NCI-H146 treated with DMSO at 0.1 percent for 48 hours (cell line): ENCODE data around the gene NRN1L.

Source experiments
- DNase-seq: peaks from one replicate; lab custom pipeline; 2025; ENCODE audit not compliant: unreplicated experiment; lab: John Stamatoyannopoulos, UW

The NRN1L gene

DNA sequence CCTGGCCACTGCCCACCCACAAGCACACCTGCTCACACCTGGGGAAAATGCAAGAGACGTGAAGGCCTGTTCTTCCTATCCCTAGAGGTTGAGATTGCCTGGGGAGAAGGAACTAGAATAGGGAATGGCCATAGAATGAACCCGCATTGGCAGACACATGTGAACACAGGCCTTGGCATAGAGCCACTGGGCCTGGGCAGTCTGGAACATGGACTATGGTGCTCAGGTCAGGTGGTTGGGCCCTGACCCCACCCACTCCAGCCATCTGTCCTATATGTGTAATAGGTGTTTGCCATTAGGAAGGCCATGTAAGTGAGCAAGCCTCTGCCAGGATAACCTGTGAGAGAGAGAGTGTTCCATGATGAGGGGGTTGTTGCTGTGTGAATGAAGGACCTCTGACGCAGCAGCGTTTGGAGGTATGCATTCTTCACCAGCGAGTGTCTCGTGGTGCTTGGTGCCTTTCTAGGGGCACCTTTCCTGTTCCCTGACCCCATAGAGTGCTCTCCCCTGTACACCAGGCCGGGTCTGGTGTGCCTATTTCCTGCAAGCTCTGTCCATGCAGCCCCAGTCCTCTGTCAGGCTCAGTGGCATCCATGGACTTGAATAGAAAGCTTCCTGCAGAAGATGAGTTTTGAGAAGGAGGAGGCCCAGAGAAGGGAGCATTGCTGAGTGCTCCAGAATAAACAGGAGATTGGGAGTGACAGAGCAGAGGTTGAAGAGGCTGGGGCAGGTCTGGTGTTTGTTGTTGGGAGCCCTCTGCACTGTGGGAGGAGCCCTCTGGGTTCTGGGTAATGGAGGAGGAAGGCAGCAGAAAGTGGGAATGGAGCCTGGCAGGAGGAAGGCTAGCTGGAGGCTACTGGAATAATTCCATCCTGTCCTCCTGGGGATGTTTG is 31.4 kb downstream of the NRN1L start:
- DNase-seq, result no peak

DNA sequence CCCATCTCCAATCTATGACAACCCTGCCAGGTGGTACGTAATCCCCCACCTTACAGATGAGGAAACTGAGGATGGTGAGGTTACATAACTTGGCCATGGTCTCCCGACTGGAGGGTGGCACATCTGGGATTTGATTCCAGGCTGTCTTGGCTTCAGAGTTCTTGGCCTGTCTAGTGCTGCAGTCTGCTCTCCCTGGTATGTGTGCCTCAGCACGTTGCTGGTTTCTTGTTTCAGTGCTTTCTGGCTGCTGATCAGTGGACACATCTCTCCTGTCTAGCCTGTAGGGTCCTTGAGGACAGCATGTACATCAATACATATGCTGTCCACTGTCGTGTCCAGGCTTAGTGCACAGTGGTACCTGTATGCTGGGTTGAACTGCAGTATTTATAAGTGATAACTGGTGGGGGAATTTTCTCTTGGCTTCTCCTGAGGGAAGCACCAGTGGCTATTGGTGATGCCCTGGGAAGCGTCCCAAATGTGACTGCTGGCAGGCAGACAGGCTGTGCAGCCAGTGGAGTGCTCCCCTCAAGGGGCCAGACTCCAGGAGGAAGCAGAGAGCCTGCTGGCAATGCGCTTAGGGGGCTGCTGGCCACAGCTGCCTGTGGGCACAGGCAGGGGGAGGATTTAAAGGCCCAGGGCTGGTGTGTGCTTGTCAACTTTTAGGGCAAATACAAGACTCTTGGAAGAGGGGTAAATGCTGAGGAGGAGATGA is 32.6 kb downstream of the NRN1L start:
- no peak for DNase-seq

DNA sequence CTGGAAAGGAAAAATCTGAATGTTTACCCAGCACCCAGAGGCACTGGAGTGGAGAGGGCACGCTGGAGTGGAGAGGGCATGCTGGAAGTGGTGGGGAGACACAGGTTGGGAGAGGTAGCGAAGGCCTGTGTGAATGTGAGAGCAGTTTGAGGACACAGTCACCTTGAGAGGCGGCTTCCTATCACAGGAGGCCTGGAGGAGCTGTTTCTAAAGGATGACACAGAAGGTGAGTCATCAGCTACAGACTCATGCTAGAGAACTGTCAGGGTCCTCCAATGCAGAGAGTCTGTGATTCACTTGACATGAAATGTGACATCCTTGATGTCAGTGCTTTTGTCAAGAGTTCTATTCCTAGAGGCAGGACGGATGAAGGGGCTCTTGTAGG is 33.2 kb downstream of the NRN1L start:
- no peak for DNase-seq

DNA sequence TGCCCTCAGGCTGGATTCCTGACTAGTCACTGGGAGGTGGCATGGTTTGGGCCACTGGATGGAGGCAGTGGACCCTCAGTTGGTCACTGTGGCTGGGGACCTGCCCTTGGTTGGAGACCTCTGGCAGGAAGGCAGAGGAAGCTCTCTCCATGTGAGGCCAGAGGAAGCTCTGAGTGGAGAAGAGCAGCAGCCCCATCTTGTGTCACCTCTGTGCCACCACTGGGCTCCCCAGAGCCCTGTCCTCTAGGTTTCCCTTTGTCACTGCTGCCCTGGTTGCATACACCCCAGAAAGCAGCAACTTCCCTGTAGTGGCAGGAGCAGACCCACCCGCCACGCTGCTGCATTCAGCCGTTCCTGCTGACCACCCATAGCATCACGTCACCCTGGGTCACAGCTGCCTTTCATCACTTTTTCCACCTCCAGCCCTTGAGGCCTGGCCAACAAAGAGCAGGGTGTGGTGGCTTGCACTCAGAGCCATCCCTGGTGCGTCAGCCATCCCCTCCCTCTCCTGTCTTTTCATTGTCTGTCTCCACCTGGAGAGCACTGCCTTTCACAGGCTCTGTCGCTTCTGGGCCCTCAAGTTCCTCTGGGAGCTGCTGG is 35.0 kb downstream of the NRN1L start:
- no peak for DNase-seq

DNA sequence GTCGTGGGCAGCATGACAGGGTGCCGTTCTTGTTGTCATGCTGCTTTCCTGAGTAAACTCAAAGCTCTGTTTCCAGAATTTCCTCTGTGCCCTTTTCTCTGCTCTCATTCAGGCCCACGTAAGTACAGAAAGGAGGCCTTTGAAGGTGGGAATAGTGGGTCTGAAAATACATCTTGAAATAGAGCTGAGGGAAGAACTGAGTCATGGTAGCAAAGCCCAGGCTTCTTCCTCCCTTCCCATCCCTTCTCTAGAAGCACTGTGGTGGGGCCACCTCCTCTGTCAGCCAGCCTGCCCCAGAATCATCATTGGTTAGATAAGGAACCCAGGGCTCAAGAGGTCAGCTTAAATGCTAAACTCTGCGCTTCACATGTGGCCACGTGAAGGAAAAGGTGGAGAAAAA is 37.5 kb downstream of the NRN1L start:
- DNase-seq, result no peak

DNA sequence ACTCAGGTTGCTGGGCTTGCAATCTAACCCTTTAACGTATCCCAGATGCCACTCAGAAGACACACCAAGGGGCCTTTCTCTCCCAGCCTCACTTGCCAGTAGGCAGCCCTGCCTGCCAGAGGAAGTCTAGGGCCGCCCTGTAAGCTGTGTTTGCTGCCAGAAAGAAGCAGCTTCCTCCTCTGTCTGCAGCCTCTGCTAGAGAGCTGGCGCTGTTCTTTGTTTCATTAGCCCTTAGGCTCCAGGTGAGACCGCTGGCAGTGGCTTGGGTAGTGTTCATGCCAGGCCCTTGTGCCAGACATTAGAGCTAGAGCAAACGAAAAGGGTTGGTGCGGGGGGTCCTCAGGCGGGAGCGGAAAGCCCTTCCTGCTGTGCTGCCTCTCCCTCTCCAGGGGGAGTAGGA is 38.1 kb downstream of the NRN1L start:
- no peak for DNase-seq

DNA sequence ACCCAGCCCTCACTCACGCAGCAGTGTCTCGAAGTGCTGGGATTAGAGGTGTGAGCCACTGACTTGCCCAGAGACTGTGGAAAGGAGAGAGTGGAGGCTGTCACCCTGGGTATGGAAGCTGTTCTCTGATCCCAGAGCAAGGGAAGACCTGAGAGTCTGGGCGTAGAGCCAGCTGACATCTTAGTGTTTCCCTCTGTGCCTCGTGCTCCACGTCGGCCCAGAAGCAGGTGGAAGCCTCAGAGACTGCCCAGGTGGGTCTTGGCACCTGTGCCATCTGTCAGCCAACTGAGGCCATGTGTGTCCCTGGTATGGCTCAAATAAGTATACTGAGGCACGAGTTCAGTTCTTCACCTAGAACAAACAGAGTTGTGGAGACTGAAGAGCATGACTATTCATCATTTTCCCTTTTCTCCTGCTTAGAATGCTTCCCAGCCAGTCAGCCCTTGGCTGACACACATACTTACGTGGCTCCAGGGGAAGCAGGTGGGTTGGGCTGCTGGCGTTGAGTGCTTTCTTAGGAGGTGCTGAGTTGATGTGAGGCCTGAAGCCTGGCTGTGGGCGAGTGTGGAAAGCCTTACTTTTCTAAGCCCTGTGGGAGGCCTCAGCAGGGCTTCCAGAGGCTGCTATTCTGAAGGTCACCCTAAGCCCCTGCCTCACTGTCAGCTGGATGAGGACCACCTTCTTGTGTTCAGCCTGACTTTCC is 38.9 kb downstream of the NRN1L start:
- DNase-seq, result no peak

DNA sequence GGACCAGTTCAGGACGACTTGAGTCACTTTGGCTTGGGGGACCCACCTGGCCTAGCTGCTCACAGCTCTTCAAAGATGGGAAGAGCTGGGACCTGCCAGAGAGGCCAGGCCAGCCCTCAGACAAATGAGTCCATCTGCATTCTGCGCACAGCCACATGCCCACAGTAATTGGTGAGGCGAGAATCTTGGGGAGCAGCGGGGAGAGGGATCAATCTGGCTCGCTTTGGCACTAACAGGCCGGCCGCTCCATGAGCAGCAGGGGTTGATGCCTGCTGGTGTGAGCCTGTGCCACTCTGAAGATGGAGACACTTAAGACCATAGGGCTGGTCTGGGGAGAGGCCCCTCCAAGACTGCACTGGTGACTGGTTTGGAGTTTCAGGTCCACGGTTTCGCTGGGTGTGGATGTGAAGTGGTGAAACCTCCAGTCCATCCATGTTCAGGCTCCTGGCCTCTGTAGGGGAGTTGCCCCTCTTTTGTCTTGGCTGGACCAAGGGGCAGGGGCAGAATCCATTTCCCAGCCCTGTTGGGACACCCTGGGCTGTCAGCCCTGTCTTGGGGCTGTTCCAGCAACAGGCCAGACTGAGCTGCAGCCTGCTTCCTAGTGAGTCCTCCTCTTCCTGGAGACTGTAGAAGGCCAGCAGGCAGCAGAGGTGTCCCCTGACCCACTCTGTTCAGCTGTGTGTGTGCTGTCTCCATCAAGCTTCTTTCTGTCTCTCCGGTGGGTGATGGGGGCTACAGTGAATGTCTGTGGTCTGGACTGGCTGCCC is 39.6 kb downstream of the NRN1L start:
- no peak for DNase-seq

DNA sequence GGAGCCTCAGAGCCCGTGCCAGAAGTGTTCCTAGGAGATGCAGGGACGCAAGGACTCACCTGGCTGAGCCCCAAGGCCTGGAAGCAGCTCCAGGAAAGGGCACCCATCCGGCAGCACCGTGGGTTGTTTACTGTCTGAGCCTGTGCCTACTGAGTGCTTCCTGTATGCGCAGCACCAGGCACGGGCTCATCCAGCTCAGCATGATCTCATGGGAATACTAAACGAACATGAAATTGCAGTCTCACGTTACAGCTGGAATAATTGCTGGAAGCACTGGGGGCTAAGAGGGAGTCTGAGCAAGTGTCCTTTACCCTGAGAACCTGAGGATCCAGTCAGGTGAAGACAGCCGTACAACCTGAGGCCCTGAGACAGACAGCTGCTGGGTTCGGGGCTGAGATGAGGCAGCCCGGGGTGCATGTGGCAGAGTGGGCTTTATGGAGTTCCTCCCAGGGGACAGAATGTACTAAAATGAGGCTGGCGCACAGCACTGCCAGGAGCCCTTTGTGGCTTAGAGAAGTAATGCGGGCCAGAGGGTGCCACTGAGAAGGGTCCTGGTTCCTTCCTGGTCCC is 41.6 kb downstream of the NRN1L start:
- DNase-seq, result peak; percentile 69

DNA sequence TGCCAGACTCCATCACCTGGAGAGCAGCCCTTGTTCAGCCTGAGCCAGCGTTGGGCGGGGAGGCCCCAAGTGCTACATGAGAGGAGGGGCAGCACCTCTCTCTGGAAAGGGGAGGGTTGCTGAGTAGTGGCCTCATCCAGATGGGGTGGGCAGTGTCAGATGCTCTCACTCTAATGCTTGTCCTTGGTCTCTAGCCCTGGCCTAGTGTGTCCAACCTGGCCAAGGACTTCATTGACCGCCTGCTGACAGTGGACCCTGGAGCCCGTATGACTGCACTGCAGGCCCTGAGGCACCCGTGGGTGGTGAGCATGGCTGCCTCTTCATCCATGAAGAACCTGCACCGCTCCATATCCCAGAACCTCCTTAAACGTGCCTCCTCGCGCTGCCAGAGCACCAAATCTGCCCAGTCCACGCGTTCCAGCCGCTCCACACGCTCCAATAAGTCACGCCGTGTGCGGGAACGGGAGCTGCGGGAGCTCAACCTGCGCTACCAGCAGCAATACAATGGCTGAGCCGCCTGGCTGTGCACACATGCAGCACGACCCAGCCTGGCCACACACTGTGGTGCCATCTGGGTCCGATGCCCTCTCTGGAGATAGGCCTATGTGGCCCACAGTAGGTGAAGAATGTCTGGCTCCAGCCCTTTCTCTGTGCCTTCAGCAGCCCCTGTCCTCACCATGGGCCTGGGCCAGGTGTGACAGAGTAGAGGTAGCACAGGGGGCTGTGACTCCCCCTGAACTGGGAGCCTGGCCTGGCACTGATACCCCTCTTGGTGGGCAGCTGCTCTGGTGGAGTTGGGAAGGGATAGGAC is 42.7 kb downstream of the NRN1L start:
- DNase-seq, result no peak

DNA sequence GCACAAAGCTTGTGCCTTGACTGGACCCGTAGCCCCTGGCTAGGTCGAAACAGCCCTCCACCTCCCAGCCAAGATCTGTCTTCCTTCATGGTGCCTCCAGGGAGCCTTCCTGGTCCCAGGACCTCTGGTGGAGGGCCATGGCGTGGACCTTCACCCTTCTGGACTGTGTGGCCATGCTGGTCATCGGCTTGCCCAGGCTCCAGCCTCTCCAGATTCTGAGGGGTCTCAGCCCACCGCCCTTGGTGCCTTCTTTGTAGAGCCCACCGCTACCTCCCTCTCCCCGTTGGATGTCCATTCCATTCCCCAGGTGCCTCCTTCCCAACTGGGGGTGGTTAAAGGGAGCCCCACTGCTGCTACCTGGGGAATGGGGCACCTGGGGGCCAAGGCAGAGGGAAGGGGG is 43.5 kb downstream of the NRN1L start:
- DNase-seq, result no peak

DNA sequence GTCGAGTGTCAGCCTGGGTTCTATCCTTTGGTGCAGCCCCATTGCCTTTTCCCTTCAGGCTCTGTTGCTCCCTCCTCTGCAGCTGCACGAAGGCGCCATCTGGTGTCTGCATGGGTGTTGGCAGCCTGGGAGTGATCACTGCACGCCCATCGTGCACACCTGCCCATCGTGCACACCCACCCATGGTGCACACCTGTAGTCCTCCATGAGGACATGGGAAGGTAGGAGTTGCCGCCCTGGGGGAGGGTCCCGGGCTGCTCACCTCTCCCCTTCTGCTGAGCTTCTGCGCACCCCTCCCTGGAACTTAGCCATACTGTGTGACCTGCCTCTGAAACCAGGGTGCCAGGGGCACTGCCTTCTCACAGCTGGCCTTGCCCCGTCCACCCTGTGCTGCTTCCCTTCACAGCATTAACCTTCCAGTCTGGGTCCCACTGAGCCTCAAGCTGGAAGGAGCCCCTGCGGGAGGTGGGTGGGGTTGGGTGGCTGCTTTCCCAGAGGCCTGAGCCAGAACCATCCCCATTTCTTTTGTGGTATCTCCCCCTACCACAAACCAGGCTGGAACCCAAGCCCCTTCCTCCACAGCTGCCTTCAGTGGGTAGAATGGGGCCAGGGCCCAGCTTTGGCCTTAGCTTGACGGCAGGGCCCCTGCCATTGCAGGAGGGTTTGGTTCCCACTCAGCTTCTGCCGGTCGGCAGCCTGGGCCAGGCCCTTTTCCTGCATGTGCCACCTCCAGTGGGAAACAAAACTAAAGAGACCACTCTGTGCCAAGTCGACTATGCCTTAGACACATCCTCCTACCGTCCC is 44.1 kb downstream of the NRN1L start:
- DNase-seq, result peak; percentile 23

DNA sequence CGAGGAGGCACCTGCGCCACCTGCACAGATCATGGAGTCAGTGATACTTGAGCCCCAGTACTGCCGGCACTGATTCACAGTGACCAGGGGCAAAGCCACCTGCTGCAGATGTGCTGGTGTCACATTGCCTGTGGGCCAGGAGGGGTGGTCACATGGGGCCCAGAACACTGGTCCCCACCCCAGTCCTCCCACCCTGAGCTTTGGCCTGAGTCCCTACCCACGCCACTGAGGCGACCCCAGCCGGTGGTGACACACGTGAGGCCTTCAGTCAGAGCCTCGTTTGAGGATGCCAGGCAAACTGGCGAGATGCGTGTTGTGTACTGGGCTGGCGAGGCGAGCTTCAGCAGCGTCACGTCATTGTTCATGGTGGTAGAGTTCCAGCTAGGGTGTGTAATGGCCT is 45.5 kb downstream of the NRN1L start:
- DNase-seq, result no peak

DNA sequence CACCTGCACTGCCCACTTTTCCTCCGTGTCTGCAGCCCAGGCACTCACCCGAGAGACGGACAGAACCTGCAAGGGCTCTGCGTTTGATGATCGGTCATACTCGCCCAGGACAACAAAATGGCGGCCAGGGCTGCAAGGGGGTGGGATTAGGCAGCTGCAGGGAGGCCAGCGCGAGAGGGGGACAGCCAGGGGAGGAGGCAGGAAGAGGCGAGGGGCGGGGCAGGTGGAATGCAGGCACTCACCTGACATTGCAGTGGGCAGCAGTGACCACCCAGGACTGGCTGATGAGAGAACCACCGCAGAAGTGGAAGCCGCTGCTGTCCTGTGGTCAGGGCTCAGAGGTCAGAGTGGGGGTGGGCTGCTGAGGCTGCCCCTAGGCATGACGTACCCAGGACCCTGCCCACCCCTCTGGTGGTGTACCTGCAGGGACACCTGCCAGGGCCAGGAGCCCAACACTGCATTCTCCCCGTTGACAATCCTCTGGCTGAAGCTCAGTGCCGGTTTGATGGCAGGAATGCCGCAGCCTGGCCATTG is 46.1 kb downstream of the NRN1L start:
- no peak for DNase-seq

DNA sequence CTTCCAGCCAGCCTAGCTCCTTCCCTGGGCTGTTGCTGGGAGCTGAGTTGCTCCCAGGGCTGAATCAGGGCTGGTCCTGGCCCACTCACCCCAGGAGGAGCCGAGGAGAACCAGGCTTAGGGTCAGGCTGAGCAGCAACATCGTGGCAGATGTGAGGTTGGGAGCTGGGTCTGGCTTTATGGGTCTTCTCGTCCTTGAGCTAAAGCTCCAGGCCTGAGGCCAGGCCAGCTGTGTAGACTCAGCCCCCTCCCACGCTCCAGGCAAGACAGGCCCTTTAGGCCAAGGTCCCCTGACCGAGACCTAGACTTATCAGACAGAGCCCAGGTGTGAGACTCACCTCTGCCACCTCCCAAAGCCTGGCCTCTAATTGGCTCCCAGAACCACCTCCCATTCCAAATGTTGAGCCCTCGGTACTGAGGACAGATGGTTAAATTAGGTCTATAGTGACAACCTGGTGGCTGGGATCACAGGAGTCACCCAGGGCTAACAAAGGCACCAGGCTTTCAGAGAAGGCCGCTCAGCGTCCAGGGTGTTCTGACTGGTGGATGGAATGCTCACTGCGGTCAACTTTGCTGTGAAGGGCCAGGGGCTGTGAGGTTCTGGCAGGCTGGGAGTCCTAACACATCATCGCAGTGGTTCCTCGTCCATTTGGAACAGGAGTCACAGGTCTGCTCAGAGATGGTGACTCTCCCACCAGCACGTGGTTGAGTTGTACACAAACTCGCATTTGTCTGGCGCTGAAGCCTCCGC is 47.2 kb downstream of the NRN1L start, which contains the start of gene CTRL:
Gene CTRL, minus strand, starts transcription at position 151 of the 750 bp plus-strand sequence. Its CDS starts 10 bp downstream, at position 141.
- no peak for DNase-seq

DNA sequence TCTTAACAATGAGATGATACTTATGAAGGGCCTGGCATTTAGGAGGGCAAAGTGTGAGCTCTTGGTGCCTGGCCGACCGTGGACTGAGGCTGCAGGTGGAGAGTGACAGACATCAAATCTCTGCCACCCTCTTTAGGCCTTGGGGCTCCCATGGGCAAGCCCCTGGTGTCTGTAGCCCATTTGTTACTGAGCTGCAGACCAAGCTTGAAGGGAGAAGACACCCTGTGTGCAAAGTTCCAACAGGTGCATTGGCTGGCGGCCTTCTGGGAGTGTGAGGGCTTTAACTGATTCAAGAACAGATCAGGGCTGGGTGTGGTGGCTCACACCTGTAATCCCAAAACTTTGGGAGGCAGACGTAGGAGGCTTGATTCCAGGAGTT is 47.8 kb downstream of the NRN1L start:
- DNase-seq, result no peak

DNA sequence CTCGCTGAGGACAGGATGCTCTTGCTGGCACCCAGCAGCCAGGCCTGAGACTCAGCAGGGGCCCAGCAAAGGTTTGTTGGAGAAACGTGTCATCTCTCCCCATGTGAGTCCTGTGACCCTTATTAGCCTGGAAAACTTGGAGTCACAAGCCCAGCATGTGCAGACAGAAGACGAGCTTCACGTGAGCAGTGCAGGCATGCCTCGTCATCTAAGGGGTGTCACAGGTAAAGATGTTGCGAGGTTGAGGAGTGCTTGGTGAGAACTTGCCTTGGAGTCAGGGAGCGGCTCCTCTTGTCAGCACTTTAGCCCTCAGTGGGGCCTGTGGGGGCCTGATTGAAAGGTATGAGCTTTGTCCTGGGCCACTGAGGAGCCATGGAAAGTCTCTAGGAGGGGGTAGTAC is 49.1 kb downstream of the NRN1L start:
- no peak for DNase-seq
